GM21515 (cell line): ENCODE data around the gene KIAA1217.
"Not testable (repeated sequence)": the region's sequence is repeated elsewhere in the genome, so short reads cannot be mapped to it uniquely, and the experiment has no call there.

Experiments
- ATAC-seq: cut with Tn5 transposase; IDR thresholded peaks from one replicate; pipeline ENCODE4 v1.9.1; 2021; ENCODE audit not compliant: unreplicated experiment

The KIAA1217 gene

GRCh38 chr10:24337723-24338122 lies 128.8 kb downstream of the KIAA1217 start:
- not testable (repeated sequence) for ATAC-seq

DNA sequence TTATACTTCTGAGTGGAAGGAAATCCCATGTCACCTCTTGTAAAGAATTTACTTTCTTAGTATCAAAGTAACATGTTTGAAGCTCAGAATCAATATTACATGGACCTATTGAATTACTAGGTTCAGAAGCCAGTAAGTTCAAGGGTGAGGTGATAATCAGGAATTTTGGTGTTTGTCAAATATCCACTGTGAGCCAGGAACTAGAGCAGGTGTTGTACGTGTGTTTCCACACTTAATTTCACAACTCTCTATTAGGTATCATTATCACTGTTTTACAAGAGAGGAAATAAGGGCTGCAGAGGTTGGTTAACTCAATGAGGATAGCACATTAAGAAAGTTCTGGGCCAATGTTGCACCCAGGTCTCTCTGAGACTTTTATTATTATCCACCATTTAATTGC lies 130.4 kb downstream of the KIAA1217 start:
- ATAC-seq: no peak

DNA sequence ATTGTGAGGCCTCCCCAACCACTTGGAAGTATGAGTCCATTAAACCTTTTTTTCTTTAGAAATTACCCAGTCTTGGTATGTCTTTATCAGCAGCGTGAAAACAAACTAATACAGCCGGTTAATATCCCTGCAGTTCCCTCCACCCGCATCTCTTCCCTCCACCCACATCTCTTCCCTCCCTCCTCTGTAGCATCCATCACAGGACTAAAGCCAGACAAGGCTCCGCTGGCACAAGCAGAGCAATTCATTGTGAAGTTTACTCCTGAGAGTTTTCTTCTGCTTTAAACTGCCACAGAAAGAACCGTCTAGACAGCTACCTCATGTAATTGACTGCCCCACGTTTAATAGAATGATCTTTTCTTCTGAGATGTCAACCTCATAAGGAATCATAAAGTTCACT lies 131.5 kb downstream of the KIAA1217 start:
- no peak for ATAC-seq

DNA sequence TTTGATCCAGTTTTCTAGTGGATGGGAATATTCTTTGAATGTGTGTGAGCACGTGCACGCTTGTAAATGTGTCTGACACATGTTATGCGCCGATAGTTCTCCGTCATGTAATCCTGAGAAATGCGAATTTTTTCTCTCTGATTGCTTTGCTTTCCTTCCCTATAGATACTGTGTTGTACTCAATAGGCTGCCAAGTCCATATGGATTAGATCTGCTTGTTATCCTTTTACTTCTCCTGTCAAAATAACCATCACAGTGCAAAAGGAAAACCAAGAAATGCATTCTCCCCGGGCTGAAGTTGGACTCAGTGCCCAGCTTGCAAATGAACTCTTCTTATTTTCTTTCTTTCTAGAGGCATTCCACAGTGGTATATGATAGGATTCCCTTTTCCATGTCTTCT lies 131.9 kb downstream of the KIAA1217 start:
- no peak for ATAC-seq

GRCh38 chr10:24341371-24341770 lies 132.4 kb downstream of the KIAA1217 start:
- ATAC-seq: no peak

- ATAC-seq: no peak
These were observed 133.0 kb downstream of the KIAA1217 start for GRCh38 chr10:24341897-24342296.

DNA sequence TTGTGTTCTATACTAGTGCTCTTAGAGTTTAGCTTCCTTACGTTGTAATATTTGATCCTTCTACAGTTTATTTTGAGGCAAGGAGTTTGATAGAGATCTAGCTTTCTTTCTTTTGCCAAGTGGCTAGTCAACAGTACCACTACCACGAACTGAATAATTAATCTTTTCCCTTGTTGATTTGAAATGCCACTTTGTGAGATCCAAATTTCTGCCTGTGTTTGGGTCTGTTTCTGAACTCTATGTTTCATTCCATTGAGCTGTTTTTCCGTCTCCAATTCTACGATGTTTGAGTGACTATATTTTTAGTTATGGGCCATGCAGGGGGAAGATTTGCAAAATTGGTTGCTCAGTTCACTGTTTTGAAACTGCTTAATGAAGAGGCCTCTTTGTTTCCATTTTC lies 134.7 kb downstream of the KIAA1217 start:
- no peak for ATAC-seq

GRCh38 chr10:24344279-24344678 lies 135.3 kb downstream of the KIAA1217 start:
- no peak for ATAC-seq

DNA sequence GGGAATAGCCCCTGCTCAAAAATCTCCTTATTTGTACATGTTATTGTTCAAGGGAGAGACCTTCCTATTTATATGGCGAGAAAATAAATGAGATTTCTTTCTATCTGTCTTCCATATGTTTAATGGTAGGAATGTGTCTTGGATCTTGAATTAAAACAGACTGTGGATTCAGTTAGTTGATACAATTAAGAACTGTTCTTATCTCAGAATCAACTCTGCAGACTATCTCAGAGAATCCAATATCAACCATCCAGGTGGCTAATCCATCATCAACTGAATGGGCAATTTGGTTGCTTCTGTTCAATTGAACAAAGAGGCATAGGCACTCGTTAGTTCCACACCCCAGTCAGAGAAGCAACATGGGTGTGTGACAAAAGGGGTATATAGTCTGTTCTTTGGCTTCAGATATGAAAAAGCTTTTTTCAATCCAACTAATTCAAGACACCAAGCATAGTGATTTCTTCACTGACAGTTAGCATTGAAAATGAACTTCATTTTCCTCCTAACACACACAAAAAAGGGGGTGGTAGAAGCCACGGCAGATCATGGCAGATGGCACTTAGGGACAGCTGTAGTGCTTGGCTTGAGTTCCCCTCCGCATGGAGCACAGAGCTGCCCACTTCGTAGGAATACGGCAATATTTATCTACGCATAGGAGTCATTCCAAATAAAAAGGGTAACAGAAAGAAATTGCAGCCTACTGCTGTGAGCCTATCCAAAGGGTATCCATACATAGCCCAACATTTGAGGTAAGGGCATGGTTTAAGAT lies 135.9 kb downstream of the KIAA1217 start:
- ATAC-seq: no peak

GRCh38 chr10:24346877-24347519 lies 138.1 kb downstream of the KIAA1217 start:
- no peak for ATAC-seq

GRCh38 chr10:24349379-24350001 lies 140.6 kb downstream of the KIAA1217 start:
- no peak for ATAC-seq

DNA sequence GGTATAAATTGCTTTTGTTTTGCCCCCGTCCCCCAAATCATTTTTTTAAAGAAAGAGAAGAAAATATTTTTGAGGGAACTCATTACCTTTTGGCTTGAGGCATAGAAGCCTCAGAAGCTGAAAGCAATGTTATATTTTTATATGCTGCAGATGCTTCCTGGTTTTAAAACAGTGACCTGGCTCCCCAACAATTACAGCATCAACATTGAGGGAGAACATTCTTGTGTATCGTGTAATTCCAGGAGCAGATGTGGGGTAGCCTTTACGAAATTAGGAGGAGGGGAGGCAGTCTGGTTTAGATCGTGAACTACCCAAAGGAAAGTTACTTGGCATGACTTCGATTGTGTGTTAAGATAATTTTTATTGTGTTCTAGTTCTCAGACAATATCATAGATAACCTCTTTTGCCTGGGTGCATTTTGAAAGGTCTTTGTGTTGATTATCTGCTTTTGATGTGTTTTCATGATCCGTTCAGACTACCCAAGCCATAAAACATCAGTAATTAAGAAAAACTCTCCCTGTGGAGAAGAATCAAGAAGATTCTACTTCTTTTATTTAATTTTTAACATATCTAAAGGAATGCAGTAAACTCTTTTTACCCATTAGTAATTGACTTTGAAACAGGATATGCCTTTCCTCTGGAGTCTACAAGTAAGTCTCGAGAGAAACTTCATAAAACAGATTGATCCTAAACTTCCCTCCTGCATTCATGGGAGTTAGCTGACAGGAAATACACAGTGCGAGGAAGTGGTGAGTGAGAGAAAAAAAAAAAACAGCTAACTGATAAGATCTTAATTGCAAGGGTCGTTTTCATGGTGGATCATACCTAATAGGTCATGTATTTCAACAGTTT lies 141.4 kb downstream of the KIAA1217 start:
- ATAC-seq: no peak

GRCh38 chr10:24350922-24351225 lies 141.9 kb downstream of the KIAA1217 start:
- not testable (repeated sequence) for ATAC-seq

DNA sequence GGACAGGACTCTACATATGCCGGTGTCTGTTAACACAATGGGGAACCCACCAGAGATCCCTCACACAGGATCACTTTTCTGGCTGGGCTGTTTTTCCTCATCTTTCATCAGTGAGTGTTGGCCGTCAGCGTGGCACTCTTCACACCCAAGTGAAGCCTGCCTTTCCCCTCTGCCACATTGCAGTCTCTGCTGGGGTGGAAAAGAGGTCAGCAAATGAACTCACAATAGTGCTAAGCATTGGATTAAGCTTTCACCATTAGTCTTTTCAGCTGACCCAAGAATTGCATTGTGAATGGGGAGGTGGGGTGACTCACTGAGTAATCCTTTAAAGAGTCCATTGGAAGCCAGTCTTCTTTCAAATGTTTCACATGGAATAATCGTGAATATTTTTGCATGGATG lies 143.0 kb downstream of the KIAA1217 start:
- ATAC-seq: no peak

- no peak for ATAC-seq
These were observed 143.5 kb downstream of the KIAA1217 start for GRCh38 chr10:24352399-24352798.

- ATAC-seq: no peak
These were observed 144.4 kb downstream of the KIAA1217 start for GRCh38 chr10:24353319-24353718.

GRCh38 chr10:24355056-24355688 lies 146.2 kb downstream of the KIAA1217 start:
- ATAC-seq: no peak

GRCh38 chr10:24357344-24358004 lies 148.5 kb downstream of the KIAA1217 start:
- ATAC-seq: no peak

- ATAC-seq: no peak
These were observed 149.1 kb downstream of the KIAA1217 start for GRCh38 chr10:24358022-24358421.
